Progenitor cell of endocrine pancreas (in vitro differentiated cells): ENCODE data around the gene NDUFAF3. TPM values are rescaled to one million over a fixed set of nuclear protein-coding genes. Genes with fewer than 3 reads are reported as not detected.

Source experiments
- DNase-seq: peaks from one replicate; pipeline ENCODE4 v3.0.0; 2021; ENCODE audit warnings: low spot score; ENCODE audit not compliant: unreplicated experiment
- H3K27ac Mint-ChIP-seq: 2 replicates; pipeline ENCODE4 v1.8.0; 2021; ENCODE audit warnings: mild to moderate bottlenecking, moderate library complexity, mixed read lengths
- H3K27me3 Mint-ChIP-seq: 2 replicates; pipeline ENCODE4 v1.8.0; 2021; ENCODE audit warnings: mixed read lengths
- H3K36me3 Mint-ChIP-seq: 2 replicates; pipeline ENCODE4 v1.8.0; 2022; ENCODE audit warnings: mixed read lengths; ENCODE audit not compliant: insufficient read depth
- H3K4me1 Mint-ChIP-seq: 2 replicates; pipeline ENCODE4 v1.8.0; 2021; ENCODE audit warnings: low read depth, mixed read lengths
- H3K4me3 Mint-ChIP-seq: 2 replicates; pipeline ENCODE4 v1.8.0; 2021; ENCODE audit warnings: low read depth, mild to moderate bottlenecking, moderate library complexity, mixed read lengths
- H3K9me3 Mint-ChIP-seq: 2 replicates; pipeline ENCODE4 v1.8.0; 2021; ENCODE audit warnings: low read depth, mixed read lengths
- total RNA-seq: library from RNA; stranded (reverse); gene quantifications from 2 replicates; pipeline ENCODE4 v1.2.1, GENCODE V29; 2021
- TF ChIP-seq, protein P1 (sequence below): fragments of 200-600 bp; sonication (generic); IDR thresholded peaks from one replicate; pipeline ENCODE4 v1.5.0; 2021; ENCODE audit warnings: antibody characterized with exemption, mild to moderate bottlenecking; ENCODE audit not compliant: unreplicated experiment

NDUFAF3 gene
- total RNA-seq, 1 donor from 2014 or later = 46.1 TPM

DNA sequence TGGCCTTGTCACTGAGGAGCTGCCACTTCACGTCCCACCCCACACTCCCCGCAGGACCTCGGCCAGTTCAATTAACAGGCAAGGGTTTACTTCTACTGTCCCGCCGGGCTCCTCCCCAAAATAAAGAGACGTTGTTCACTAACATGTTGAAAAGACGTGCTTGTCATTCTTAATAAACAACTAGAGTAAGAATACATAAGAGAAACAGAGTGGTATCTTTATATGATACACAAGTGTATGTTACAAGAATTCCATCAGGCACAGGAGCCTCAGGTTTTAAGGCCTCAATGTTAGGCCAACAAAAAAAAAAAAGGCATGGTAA lies 7.6 kb downstream of the NDUFAF3 start:
- Mint-ChIP-seq H3K9me3 (no peaks in the 10 kb centered on the region), H3K4me3 (peak overlapping the region; percentile 84), H3K36me3 (peaks cover 15% of the 10 kb centered on the region), H3K27me3 (no peaks in the 10 kb centered on the region), H3K4me1 (peaks cover 9% of the 10 kb centered on the region), H3K27ac (peak overlapping the region; percentile 97)
- TF ChIP-seq, protein P1, sequence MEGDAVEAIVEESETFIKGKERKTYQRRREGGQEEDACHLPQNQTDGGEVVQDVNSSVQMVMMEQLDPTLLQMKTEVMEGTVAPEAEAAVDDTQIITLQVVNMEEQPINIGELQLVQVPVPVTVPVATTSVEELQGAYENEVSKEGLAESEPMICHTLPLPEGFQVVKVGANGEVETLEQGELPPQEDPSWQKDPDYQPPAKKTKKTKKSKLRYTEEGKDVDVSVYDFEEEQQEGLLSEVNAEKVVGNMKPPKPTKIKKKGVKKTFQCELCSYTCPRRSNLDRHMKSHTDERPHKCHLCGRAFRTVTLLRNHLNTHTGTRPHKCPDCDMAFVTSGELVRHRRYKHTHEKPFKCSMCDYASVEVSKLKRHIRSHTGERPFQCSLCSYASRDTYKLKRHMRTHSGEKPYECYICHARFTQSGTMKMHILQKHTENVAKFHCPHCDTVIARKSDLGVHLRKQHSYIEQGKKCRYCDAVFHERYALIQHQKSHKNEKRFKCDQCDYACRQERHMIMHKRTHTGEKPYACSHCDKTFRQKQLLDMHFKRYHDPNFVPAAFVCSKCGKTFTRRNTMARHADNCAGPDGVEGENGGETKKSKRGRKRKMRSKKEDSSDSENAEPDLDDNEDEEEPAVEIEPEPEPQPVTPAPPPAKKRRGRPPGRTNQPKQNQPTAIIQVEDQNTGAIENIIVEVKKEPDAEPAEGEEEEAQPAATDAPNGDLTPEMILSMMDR = no peak
- DNase-seq = no peak

DNA sequence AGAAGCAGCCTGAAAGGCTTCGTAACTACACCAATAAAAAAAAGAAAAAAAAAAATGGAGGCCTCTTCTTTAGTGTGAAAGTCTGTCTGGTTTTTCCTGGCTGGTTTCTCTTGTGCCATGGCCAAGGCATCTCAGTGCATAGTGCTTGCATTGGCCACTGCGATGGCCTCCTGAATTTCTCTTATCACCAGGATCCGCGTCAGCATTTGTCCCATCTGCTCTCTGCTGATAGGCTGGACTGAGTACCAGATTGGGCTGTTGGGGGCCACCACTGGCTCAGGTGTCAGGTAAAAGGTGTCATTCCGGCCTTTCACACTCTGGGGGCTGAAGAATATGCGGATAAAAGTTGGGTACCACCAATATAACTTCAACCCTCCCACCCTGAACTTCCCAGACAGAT lies 8.4 kb downstream of the NDUFAF3 start:
- TF ChIP-seq, protein P1 = no peak
- H3K36me3 Mint-ChIP-seq = peaks cover 16% of the 10 kb centered on the region
- H3K4me1 Mint-ChIP-seq = peaks cover 9% of the 10 kb centered on the region
- H3K4me3 Mint-ChIP-seq = no peak overlapping the region
- DNase-seq = no peak
- no peak overlapping the region for H3K27ac Mint-ChIP-seq
- H3K9me3 Mint-ChIP-seq = no peaks in the 10 kb centered on the region
- no peaks in the 10 kb centered on the region for H3K27me3 Mint-ChIP-seq

DNA sequence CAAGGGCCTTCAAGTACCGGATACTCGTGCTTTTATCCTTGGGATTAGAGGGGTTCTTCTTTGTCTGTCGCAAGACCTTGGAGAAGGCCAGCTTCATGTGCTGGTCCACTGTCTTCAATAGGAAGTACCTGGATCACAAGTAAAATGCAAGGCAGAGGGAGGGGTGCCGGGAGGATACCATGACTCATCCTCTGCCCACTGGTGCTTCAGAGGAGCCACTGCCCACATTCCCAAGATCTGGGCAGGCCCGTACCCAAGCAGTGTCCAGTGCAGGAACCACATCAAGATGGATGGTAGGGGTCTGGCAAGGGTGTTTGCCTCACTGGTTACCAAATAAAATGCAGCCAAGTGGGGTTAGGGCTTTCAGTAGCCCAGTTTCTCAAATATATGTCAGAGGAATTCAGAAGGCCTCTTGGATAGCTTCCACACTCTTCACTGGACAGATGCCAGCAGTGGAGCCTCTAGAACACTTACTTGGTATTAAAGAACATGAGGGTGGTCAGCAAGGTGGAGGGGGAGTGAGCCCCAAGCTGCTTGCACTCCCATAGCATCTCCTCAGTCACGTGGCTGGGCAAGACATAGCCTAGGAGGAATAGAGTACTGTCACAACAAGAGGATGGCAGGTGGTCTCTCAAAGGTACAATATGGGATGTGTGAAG lies 10.9 kb downstream of the NDUFAF3 start:
- H3K36me3 Mint-ChIP-seq = peaks cover 14% of the 10 kb centered on the region
- peaks cover 9% of the 10 kb centered on the region for H3K4me1 Mint-ChIP-seq
- DNase-seq = no peak
- no peak overlapping the region for H3K4me3 Mint-ChIP-seq
- no peaks in the 10 kb centered on the region for H3K27me3 Mint-ChIP-seq
- TF ChIP-seq, protein P1 = no peak
- H3K27ac Mint-ChIP-seq = no peak overlapping the region
- H3K9me3 Mint-ChIP-seq = no peaks in the 10 kb centered on the region

DNA sequence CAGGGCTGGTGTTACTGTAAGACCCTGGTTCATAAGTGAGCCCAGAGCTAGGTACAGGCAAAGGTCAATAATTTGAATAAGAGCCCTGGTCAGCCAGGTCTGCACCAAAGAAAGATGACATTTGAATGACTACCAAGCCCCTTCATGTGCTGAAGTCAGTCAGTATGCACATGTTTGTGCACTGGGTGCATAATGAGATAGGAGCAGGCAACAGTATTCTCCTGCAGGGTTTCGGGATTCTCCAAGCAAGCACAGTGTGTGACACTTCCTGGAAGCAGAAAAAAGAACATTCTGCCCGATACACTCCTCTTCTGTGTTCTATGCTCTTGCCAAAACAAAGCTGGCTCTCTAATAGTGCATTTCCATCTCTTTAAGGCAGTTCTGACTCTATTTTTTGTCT lies 12.7 kb downstream of the NDUFAF3 start:
- H3K36me3 Mint-ChIP-seq = peaks cover 13% of the 10 kb centered on the region
- no peaks in the 10 kb centered on the region for H3K9me3 Mint-ChIP-seq
- DNase-seq = no peak
- TF ChIP-seq, protein P1 = no peak
- no peaks in the 10 kb centered on the region for H3K27me3 Mint-ChIP-seq
- H3K4me1 Mint-ChIP-seq = no peaks in the 10 kb centered on the region
- no peak overlapping the region for H3K4me3 Mint-ChIP-seq
- H3K27ac Mint-ChIP-seq = peak overlapping the region; percentile 69

DNA sequence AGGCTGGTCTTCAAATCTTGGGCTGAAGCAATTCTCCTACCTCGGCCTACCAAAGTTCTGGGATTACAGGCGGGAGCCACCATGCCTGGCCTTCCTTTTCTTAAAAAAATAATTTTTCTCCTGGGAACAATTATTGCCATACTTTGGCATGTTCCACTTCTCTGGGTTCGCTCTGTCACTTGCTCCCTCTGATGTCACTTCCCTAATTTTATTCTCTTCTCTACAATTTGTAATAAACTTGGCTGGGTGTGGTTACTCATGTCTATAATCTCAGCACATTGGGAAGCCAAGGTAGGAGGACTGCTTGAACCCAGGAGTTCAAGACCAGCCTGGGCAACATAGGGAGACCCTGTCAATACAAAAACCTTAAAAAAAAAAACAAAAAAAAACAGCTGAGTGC lies 13.4 kb downstream of the NDUFAF3 start:
- Mint-ChIP-seq H3K4me1 (no peaks in the 10 kb centered on the region), H3K9me3 (no peaks in the 10 kb centered on the region), H3K4me3 (no peak overlapping the region), H3K36me3 (peaks cover 13% of the 10 kb centered on the region), H3K27me3 (no peaks in the 10 kb centered on the region), H3K27ac (no peak overlapping the region)
- TF ChIP-seq, protein P1 = no peak
- no peak for DNase-seq
